Measurements from ENCODE around the gene GFRAL.

DNA sequence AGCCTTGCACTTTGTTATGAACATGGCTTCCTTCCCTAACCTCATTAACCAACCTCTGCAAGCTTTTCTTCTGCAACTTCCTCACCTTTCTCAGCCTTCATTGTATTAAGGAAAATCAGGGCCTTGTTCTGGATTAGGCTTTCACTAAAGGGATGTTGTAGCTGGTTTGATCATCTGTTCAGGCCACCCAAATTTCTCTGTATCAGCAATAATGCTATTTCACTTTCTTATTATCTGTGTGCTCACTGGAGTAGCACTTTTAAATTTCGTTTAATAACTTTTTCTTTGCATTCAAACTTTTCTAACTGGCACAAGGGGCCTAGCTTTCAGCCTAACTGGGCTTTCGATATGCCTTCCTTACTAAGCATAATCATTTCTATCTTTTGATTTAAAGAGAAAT lies 96.7 kb downstream of the GFRAL start:
- no peak for TF ChIP-seq SMC3 (IDR thresholded peaks at IDR 0.05; ENCODE audit: low read depth, low read length)
- TF ChIP-seq RCOR1 (IDR thresholded peaks at IDR 0.05; ENCODE audit: low read length), result no peak
- TF ChIP-seq, protein P1, sequence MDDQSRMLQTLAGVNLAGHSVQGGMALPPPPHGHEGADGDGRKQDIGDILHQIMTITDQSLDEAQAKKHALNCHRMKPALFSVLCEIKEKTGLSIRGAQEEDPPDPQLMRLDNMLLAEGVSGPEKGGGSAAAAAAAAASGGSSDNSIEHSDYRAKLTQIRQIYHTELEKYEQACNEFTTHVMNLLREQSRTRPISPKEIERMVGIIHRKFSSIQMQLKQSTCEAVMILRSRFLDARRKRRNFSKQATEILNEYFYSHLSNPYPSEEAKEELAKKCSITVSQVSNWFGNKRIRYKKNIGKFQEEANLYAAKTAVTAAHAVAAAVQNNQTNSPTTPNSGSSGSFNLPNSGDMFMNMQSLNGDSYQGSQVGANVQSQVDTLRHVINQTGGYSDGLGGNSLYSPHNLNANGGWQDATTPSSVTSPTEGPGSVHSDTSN (IDR thresholded peaks at IDR 0.05), result no peak

All from SK-N-SH (cell line).